ENCODE measurements around the gene SKP1. TPM values are rescaled to one million over a fixed set of nuclear protein-coding genes. Genes with fewer than 3 reads are reported as not detected.

SKP1 gene
- total and polyA plus RNA-seq, 9 of the 15 experiments (the other 6 are each of a cell fraction or from before 2014, with no cell fraction given), result 301 to 2,109 (median 639) TPM

- no peak for TF ChIP-seq NFRKB (IDR thresholded peaks at IDR 0.05; ENCODE audit: low read depth)
Measured at GRCh38 chr5:134146651-134147518, 29.9 kb downstream of the SKP1 start (continued).

- Histone ChIP-seq H3K27me3 (ENCODE audit: control insufficient read depth in 2 of 2, insufficient read depth in 2 of 2, low read length in 2 of 2) (no peaks in the 10 kb centered on the region), H3K4me2 (ENCODE audit: insufficient read depth, low read length) (no peak overlapping the region), H3K4me1 (replicated peaks in 1 of 2; ENCODE audit: control insufficient read depth in 2 of 2, insufficient read depth in 2 of 2, low read length in 2 of 2) (peaks cover 4 to 20% of the 10 kb centered on the region in 2 experiments; a peak in 4 of 5 replicates), H3K9me1 (ENCODE audit: control insufficient read depth, insufficient read depth, low read length) (no peaks in the 10 kb centered on the region), H3K27ac (ENCODE audit: extremely low read depth, low read depth, low read length) (no peak overlapping the region), H4K20me1 (replicated peaks; ENCODE audit: control insufficient read depth, insufficient read depth, low read length) (peaks cover 33% of the 10 kb centered on the region), H2AFZ (ENCODE audit: low read depth, low read length) (no peak overlapping the region), H3K9me3 (replicated peaks; ENCODE audit: control insufficient read depth, insufficient read depth, low read depth, low read length) (no peaks in the 10 kb centered on the region), H3K9ac (ENCODE audit: insufficient read depth in 1 of 2, low read depth in 2 of 2, low read length in 2 of 2) (0 out of 4 replicates have a peak overlapping the region, but pooled peaks of 1 of the 2 experiments have one; percentile 9), H3K79me2 (ENCODE audit: control insufficient read depth, insufficient read depth, low read length) (peaks cover 26% of the 10 kb centered on the region), H3K4me3 (no peak overlapping the region), H3K36me3 (ENCODE audit: control insufficient read depth, insufficient read depth, low read length) (peaks cover 88% of the 10 kb centered on the region)
- in situ Hi-C loops (cut with MboI) (loop anchor here (5.0 kb wide), 1 partner anchor 104 kb away; no protein-coding TSS in a partner anchor), intact Hi-C loops (cut with micrococcal nuclease) (loop anchor here (1.0 kb wide), 1 partner anchor 107 kb away; no protein-coding TSS in a partner anchor)
- DNase-seq (ENCODE audit: extremely low read depth in 1 of 4, low spot score in 3 of 4) (peak; percentile 66 to 86 (median 68)), FAIRE-seq (peak; percentile 98), ATAC-seq (peak; percentile 91)
- CTCF ChIA-PET (ENCODE audit: low intra/inter-chr PET ratio), result interaction anchor here (0.6 to 2.5 kb wide), 4 partner anchors 16 to 550 kb away, joined by 3 to 22 read pairs (median 4); no protein-coding TSS in a partner anchor
- WGBS (ENCODE audit: insufficient coverage, low coverage, missing lambda C conversion rate), result 74% methylated on average over 9 of the region's 13 CpGs
- POLR2A ChIA-PET, result interaction anchor here (0.5 to 1.8 kb wide), 6 partner anchors 15 to 143 kb away, joined by 3 to 14 read pairs (median 4); partner anchors contain the start of gene SKP1
- no TSS peak for BruUV-seq (replicated peaks)
- TF ChIP-seq ZNF76 (CRISPR knock-in tag; IDR thresholded peaks at IDR 0.05; ENCODE audit: borderline replicate concordance) (no peak), PTTG1 (tag; IDR thresholded peaks at IDR 0.05; ENCODE audit: low read depth) (no peak), ZNF778 (CRISPR knock-in tag; IDR thresholded peaks at IDR 0.05) (no peak), ARID1B (IDR thresholded peaks at IDR 0.05) (no peak), CREM (IDR thresholded peaks at IDR 0.05; ENCODE audit: low read depth) (peak; percentile 45), POLR2G (IDR thresholded peaks at IDR 0.05; ENCODE audit: low read depth, low read length) (peak; percentile 35; the same call in 1 of the 2 replicates)
- TF ChIP-seq, protein P1, sequence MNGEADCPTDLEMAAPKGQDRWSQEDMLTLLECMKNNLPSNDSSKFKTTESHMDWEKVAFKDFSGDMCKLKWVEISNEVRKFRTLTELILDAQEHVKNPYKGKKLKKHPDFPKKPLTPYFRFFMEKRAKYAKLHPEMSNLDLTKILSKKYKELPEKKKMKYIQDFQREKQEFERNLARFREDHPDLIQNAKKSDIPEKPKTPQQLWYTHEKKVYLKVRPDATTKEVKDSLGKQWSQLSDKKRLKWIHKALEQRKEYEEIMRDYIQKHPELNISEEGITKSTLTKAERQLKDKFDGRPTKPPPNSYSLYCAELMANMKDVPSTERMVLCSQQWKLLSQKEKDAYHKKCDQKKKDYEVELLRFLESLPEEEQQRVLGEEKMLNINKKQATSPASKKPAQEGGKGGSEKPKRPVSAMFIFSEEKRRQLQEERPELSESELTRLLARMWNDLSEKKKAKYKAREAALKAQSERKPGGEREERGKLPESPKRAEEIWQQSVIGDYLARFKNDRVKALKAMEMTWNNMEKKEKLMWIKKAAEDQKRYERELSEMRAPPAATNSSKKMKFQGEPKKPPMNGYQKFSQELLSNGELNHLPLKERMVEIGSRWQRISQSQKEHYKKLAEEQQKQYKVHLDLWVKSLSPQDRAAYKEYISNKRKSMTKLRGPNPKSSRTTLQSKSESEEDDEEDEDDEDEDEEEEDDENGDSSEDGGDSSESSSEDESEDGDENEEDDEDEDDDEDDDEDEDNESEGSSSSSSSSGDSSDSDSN (IDR thresholded peaks at IDR 0.05; ENCODE audit: borderline replicate concordance in 1 of 2, low read depth in 2 of 2, low read length in 2 of 2), result no peak
- TF ChIP-seq, protein P2, sequence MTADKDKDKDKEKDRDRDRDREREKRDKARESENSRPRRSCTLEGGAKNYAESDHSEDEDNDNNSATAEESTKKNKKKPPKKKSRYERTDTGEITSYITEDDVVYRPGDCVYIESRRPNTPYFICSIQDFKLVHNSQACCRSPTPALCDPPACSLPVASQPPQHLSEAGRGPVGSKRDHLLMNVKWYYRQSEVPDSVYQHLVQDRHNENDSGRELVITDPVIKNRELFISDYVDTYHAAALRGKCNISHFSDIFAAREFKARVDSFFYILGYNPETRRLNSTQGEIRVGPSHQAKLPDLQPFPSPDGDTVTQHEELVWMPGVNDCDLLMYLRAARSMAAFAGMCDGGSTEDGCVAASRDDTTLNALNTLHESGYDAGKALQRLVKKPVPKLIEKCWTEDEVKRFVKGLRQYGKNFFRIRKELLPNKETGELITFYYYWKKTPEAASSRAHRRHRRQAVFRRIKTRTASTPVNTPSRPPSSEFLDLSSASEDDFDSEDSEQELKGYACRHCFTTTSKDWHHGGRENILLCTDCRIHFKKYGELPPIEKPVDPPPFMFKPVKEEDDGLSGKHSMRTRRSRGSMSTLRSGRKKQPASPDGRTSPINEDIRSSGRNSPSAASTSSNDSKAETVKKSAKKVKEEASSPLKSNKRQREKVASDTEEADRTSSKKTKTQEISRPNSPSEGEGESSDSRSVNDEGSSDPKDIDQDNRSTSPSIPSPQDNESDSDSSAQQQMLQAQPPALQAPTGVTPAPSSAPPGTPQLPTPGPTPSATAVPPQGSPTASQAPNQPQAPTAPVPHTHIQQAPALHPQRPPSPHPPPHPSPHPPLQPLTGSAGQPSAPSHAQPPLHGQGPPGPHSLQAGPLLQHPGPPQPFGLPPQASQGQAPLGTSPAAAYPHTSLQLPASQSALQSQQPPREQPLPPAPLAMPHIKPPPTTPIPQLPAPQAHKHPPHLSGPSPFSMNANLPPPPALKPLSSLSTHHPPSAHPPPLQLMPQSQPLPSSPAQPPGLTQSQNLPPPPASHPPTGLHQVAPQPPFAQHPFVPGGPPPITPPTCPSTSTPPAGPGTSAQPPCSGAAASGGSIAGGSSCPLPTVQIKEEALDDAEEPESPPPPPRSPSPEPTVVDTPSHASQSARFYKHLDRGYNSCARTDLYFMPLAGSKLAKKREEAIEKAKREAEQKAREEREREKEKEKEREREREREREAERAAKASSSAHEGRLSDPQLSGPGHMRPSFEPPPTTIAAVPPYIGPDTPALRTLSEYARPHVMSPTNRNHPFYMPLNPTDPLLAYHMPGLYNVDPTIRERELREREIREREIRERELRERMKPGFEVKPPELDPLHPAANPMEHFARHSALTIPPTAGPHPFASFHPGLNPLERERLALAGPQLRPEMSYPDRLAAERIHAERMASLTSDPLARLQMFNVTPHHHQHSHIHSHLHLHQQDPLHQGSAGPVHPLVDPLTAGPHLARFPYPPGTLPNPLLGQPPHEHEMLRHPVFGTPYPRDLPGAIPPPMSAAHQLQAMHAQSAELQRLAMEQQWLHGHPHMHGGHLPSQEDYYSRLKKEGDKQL (CRISPR knock-in tag; IDR thresholded peaks at IDR 0.05; ENCODE audit: borderline replicate concordance), result no peak
Measured at GRCh38 chr5:134145779-134146581, 30.8 kb downstream of the SKP1 start.

All from K562 (cell line).